ENCODE data around the gene KCNK4. TPM values are rescaled to one million over a fixed set of nuclear protein-coding genes. Genes with fewer than 3 reads are reported as not detected.

Gene KCNK4
- total RNA-seq, 1 experiment from 2014 or later, result 0.28 TPM

- peak overlapping the region; percentile 40 for H3K27ac ChIP-seq (ENCODE audit: insufficient read length, low read depth, low read length)
- no peak overlapping the region for H2AFZ ChIP-seq (ENCODE audit: low read length)
- H4K91ac ChIP-seq (ENCODE audit: insufficient read length, low read depth, low read length), result no peak overlapping the region
- H3K4me1 ChIP-seq (ENCODE audit: insufficient read depth, low read length), result peaks cover 9% of the 10 kb centered on the region; the same call in 1 of the 2 replicates
- no peak overlapping the region for H2BK5ac ChIP-seq (ENCODE audit: insufficient read length, low read length)
- H3K4me3 Mint-ChIP-seq, result peak overlapping the region; percentile 30 to 93
- H4K5ac ChIP-seq (ENCODE audit: insufficient read length, low read depth, low read length), result no peak overlapping the region
- H3K9me3 ChIP-seq (ENCODE audit: control insufficient read depth, low read depth, low read length), result no peaks in the 10 kb centered on the region
- H3K23ac ChIP-seq (ENCODE audit: insufficient read length, low read depth, low read length), result no peak overlapping the region
- WGBS (ENCODE audit: extremely low coverage, insufficient read length, low lambda C conversion rate), result no CpG with 5 or more reads among the region's 8 CpGs
- no peak overlapping the region for H2BK20ac ChIP-seq (ENCODE audit: low read depth, low read length, poor library complexity, severe bottlenecking)
- H4K20me1 ChIP-seq (ENCODE audit: control insufficient read depth, insufficient read depth, insufficient read length), result no peaks in the 10 kb centered on the region
- H2BK12ac ChIP-seq (ENCODE audit: insufficient read length, low read depth, low read length), result no peak overlapping the region
- no peak overlapping the region for H2BK120ac ChIP-seq (ENCODE audit: low read depth, low read length, poor library complexity, severe bottlenecking)
- H4K8ac ChIP-seq (replicated peaks; ENCODE audit: insufficient read length, low read depth, low read length), result no peak overlapping the region
- H3K9ac ChIP-seq (ENCODE audit: extremely low read depth, insufficient read length, low read length), result no peak overlapping the region
- no peaks in the 10 kb centered on the region for H3K27me3 Mint-ChIP-seq (ENCODE audit: low read depth)
- peaks cover 34 to 47% of the 10 kb centered on the region in 2 experiments for H3K4me1 Mint-ChIP-seq
- H3K56ac ChIP-seq (ENCODE audit: insufficient read length, low read depth, low read length), result no peak overlapping the region
- peak; percentile 82 for DNase-seq
- no peaks in the 10 kb centered on the region; a peak in 1 of 5 replicates for H3K9me3 Mint-ChIP-seq
- H3K79me1 ChIP-seq (ENCODE audit: insufficient read depth, low read depth, low read length, poor library complexity, severe bottlenecking), result peaks cover 3% of the 10 kb centered on the region
- no peak overlapping the region for H3K18ac ChIP-seq (ENCODE audit: insufficient read length, low read depth, low read length)
- TF ChIP-seq CTCF (conservative IDR thresholded peaks at IDR 0.05), result no peak
- no peak overlapping the region for H3K14ac ChIP-seq (ENCODE audit: insufficient read depth, low read length)
- peaks cover 5 to 19% (median 7%) of the 10 kb centered on the region in 3 experiments; a peak in 4 of 7 replicates for H3K36me3 Mint-ChIP-seq (ENCODE audit: insufficient read depth in 1 of 3, low read depth in 3 of 3)
- peaks cover 7% of the 10 kb centered on the region; the same call in 1 of the 2 replicates for H3K79me2 ChIP-seq (ENCODE audit: insufficient read depth, low read length)
- peak overlapping the region; percentile 88 to 97 (median 97) for H3K27ac Mint-ChIP-seq
- no peaks in the 10 kb centered on the region for H3K27me3 ChIP-seq (ENCODE audit: insufficient read depth, low read length)
- H2AK5ac ChIP-seq (ENCODE audit: insufficient read length, low read length), result no peak overlapping the region
- H3T11ph ChIP-seq (ENCODE audit: low read length), result no peak overlapping the region
- peaks cover 26% of the 10 kb centered on the region for H3K23me2 ChIP-seq (ENCODE audit: insufficient read length, low read depth, low read length, poor library complexity, severe bottlenecking)
- H3K4ac ChIP-seq (ENCODE audit: low read depth, low read length), result no peak overlapping the region
- peak overlapping the region; percentile 67 for H3K4me2 ChIP-seq (ENCODE audit: insufficient read depth, insufficient read length, low read length)
- H2BK15ac ChIP-seq (ENCODE audit: low read depth, low read length), result no peak overlapping the region
Observed at GRCh38 chr11:64249563-64250414, 41.3 kb upstream of the KCNK4 start.

Measured in H9 (cell line).